PC-3 (cell line): ENCODE results near the gene RNU1-3.
A peak's percentile ranks its signal among the peaks of the same experiment; 100 is the strongest.
"Not testable (repeated sequence)": the region's sequence is repeated elsewhere in the genome, so short reads cannot be mapped to it uniquely, and the experiment has no call there.

Source experiments
- CTCF ChIP-seq: fragments of 300-600 bp; sonication (generic); conservative IDR thresholded peaks from 2 replicates; pipeline ENCODE4 v1.5.1; 2017; ENCODE audit warnings: antibody characterized with exemption, low read depth, mild to moderate bottlenecking, low read length
- EZH2 ChIP-seq: fragments of 300-600 bp; sonication (generic); IDR thresholded peaks from one replicate; pipeline ENCODE4 v1.6.1; 2017; ENCODE audit warnings: antibody characterized with exemption, mild to moderate bottlenecking, low read length; ENCODE audit not compliant: unreplicated experiment

DNA sequence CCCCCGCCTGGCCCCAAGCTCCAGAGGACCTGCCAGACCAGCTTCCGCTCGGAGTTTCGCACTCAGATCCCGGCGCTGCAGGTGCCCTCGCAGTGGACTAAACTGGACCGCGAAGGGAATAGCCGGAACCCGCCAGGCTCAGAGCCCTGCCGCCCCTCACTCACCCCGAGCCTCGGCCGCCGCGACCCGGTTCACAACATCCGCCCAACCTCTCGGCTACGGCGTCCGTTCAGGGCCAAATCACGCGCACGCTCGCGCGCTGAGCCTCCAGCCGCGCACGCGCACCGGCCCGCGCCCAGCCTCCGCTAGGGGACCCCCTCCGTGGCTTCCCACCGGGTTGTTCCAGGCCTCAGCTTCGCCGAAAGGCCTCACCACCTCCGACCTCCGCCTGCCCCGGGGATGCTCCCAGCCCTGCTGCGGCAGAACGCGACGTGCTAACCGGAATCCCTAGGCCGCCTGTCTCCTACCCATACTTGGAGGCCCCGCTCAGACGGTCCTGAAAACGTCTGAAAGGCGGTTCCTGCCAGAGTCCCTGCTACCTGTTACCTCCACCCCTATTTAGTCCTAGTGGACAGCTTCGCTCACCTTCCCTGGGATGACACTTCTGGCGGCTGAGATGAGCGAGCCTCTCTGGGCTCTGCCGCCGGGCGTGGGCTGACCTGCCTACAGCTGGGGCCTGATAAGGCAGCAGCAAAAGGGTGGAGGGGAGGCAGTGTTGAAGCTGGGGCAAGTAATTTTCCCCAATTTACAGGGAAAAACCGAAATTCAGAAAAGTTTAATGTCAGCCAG lies 22.1 kb downstream of the RNU1-3 start:
- TF ChIP-seq CTCF, result peak; percentile 70
- not testable (repeated sequence) for TF ChIP-seq EZH2
